GOT3 (cell line): ENCODE results near the gene TK1.
"Not testable (repeated sequence)": the region's sequence is repeated elsewhere in the genome, so short reads cannot be mapped to it uniquely, and the experiment has no call there.

Experiments used
- DNase-seq: peaks from one replicate; lab custom pipeline; 2025; ENCODE audit warnings: mixed read lengths; lab: John Stamatoyannopoulos, UW

The TK1 gene

DNA sequence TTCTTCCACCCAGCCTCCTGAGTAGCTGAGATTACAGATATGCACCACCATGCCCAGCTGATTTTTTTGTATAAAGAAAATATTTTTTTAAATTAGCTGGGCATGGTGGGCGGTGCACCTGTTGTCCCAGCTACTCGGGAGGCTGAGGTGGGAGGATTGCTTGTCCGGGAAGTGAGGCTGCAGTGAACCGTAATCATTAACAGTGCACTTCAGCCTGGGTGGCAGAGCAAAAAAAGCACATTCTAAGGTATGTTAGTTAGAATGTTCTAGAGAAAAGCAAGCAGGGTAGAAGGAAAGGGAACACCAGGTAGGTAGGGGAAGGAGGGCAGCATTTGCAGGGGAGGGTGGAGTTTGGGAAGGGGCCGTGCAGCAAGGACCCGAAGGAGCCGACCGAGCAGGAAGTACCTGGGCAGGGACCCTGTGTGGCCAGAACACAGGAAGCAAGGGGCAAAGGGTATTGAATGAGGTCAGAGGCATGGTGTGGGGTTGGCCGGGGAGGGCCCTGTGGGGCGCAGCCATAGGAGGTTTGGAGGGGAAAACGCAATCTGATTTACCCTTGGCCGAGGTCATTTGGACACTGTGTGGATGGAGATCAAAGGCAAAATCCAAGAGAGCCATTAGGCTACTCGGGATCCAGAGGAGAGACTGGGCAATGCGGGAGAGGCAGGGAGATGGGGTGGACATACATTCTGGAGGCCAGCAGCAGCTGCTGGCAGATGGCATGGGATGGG, 38.4 kb downstream of the TK1 start:
- DNase-seq: no peak

DNA sequence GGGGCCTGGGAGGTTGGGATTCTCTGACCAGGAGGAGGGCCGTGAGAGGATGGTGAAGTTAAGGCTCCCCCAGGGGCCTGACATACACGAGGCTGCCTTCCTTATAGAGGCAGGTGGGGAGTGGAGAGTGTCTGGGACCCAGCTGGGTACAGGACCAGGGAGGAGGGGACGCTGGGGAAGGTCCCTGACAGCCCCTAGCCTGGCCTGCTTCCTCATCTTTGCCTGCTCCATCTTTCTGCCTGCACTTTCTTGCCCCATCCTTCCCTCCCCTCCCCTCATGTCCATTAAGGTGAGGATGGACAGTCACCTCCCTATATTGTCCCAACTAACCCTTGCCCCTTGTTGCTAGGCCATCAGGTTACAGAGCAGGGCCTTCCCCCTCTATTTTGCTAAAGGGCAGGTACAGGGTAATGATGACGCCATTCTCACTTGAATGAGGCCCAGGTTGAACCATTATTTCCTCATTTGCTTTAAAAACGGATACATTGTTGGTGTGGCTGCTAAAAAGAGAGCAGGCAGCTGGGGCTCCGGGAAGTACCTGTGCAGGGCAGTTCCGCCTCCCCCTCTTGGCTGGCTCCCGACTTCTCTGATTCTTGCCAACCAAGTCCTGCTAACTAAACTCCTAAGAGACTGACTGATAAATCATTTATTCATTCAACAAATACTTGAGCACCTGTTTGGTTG, 39.4 kb downstream of the TK1 start:
- DNase-seq: no peak

DNA sequence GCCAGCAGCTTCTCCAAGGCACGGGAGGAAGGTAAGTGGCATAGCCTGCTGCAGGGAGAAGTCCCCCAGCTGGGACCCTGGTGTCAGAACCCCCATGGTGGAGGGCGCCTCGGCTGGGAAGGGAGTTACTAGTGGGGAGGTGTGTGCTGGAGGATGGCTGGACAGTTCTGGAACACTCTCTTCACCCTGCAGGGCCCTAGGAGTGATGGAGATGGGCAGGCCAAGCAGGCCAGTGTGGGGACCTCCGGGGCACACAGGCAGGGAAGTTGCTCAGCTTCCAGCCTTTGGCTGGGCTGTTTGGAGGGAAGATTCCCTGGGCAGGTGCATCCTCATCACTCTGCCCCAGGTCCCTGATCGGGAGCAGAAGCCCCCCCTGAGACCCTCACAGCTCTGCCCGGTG, 40.0 kb downstream of the TK1 start:
- DNase-seq: no peak

DNA sequence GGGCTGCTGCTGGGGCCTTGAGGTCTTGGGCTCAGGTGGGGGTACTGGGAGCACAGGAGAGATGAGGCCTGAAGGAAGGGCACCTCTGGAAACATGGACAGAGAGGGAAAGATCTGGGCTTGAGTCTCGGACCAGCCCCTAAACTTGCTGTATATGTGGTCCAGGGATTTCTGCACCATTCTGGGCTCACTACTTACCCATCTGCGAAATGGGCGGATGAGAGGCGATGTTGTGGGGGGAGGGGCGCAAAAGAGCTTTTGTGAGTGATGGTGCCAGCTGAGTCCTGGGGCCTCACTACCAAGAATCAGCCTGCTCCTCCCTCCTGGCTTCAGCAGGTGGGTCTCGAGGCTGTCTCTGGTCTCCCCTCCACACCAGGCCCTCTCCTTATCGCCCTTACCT, 40.4 kb downstream of the TK1 start:
- no peak for DNase-seq

DNA sequence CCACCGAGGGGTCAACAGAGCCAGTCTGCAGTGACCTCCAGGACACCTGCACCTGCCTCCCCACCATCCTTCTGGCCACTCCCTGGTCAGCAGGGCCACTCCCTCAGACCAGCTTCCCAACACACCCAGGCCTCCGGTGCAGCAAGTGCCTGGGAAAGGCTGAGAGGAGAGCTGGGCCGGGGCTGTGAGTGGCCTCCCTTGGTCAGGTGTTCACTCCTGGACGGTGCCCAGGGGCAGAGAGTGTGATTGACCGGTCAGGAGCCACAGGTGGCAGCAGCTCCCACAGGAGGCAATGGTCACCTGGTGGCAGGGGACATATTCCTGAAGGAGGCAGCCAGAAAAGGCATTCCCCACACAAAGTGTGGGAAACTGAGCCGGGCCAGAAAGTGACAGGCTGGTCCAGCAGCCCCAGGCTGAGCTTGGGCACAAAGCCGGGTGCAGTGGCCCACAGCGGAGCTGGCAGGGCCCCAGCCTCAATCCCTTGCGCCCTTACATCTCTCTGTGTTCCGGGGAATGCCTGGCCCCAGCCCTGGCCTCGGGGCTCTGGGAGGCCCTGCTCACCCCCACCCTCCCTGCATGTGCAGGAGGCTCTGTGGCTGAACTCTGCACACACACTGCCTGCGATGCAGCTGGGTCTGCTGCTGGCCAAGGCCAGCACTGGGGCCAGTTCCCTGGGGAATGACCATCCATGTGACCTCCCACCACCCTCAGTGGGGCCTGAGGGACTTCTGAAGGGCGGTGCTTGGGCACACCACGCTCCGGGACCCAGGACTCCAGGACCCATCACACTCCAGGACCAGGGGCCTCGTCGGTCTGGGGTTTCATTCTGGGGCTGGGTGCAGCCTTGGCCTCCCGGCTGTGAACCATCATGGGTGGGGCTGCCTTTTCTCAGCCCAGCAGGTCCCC, 41.9 kb downstream of the TK1 start:
- no peak for DNase-seq

DNA sequence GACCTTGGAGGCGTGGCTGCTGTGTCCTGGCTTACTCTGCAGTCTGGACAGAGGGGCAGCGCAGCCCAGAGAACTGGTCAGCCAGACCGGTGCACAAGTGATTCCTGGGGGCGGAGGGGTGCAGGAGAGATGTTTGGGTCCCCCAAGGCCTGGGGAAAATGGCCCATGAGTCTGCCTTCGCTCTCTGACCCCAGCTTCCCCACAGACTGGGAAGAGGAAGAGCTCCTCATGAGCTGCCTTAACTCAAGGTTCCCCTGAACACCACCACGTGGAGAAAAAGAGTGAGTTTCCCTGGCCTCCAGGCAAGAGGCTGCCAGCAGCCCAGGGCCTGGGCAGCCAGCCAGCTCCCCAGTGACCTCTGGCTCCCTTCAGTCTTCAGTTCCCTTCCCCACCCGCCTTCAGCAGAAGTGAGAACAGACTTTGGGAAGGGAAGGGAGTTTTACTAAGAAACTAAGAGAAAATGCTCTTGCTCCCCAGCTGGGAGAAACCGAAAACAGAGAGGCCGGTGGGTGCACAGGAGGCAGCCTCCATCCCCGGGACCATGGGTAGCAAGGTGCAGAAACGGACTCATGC, 42.6 kb downstream of the TK1 start:
- no peak for DNase-seq

DNA sequence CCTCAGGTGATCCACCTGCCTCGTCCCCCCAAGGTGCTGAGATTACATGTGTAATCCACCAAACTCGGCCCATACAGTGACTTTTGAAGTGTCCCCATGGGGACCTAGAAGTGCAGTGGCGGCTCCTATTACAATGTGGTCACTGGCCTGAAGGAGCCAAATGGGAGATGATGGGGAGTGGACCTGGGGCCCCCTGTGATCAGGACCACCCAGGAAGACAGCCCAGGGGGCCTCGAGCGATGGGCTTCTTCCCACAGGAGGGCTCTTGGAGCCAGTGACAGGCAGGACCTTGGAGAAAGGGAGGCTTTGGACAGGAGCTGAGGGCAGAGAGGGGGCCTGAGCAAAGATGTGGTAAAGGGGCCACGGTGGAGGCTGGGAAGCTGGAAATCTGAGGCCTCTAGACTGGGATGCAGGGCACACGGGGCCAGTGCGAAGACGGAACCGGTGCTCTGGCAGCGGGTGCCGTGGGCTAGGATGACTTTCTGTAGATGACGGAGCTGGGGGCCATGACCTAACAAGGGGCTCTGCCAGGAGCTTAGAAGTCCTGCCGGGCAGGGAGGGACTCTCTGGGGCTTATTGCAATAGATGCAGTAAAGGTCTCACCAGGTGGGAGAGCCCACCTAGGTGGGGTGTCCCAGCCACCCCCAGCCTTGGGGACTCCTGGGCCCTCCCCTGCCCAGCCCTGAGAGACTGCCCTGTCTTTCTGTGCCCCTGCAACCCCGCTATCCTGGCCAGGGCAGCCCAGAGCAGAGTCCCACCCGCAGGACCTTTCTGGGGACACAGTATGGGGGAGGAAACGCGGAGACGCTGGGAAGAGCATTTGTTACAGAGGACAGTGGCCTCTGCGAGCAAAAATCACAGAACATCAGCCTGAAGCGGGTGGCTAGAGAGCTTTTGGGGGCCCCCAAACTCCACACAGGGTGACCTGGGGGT, 43.4 kb downstream of the TK1 start:
- no peak for DNase-seq

DNA sequence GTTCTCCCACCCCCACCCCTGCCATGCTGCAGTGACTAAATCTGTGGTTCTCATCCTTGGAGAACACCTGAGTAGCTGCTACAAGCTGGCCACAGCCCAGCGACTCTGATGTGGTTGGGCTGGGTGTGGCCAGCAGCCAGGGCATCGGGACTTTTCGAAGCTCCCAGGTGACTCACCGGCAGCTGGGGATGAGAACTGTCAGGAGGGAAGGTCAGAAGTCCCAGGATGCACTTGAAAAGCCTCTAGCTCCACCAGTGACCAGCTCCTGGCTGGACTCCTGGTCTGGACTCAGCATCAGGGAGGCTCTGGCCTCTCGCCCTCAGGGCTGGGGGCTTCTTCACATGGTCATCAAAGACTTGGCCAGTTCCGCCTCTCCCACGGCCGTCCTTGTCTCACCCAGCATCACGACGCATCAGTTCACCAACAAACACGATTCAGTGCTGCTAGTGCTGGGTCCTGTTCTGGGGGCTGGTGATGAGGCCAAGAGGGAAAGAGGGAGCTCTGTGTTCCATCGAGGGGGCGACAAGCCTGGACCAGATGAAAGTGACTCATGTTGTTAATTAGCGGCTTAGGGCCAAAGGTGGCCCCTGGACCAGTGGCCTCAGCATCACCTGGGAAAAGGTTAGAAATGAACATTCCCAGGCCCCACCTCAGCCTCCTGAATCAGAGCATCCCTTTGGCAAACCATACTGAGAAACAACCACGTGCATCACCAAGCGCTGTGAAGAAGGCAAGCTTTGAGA, 44.6 kb downstream of the TK1 start:
- no peak for DNase-seq

DNA sequence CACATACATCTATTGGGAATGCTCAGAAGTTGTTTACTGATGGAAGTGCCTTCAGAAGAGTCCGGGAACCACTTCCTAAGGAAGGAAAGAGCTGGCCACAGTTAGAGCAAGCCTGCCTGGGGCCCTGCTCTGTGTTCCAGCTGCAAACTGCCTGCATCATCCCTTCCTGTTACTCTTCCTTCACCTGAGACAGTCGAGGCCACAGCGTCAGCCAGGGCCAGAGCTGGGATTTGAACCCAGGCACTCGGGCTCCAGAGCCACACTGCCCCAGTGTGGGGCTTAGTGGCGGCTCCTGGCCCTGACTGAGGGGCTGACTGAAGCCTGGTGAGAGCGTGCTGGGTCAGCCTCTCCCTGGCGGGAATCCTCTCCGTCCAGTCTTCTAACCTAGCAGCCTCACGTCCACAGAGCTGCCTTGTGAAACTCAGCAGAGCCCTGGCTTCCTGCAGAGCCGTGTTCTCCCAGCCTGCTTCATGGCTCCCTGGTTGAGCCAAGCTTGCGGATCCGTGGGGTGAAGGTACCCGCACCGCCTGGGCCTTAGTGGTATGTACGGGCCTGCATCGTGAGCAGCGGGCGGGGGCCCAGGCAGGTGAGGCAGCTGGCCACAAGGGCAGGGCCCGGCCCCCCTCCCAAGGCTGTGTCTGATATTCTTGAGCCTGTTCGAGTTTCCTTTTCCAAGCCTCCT, 45.3 kb downstream of the TK1 start:
- DNase-seq: no peak

DNA sequence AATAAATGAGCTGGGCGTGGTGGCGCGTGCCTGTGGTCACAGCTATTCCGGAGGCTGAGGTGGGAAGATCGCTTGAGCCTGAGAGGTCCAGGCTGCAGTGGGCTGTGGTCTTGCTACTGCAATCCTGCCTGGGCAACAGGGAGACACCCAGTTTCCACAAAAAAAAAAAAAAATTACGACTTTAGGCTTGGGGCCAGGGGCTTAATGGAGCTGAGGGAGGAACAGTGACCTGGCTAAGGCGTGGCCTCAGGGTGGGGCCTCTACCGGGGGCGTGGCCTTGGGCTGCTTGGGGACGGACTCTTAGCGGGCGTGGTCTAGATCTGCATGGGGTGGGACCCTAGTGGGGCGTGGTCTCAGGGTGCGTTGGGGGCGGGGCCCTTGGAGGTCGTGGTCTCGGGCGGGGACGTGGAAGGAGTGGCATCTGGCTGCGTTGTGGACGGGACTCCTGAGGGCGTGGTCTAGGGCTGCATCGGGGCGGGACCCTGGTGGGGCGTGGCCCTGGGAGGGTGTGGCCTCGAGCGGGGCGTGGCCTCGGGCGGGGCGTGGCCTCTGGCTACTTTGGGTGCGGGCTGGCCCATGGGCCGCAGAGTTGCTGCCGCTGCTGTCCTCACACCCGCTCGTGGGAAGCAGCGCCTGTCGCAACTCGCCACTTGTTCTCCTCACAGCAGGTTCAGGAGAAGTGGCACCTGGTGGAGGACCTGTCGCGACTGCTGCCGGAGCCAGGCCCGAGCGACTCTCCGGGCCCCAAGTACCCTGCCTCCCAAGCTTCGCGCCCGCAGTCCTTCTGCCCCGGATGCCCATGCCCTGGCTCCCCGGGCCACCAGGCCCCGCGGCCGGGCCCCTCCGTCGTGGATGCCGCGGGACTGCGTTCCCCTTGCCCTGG, 46.4 kb downstream of the TK1 start:
- DNase-seq: no peak

DNA sequence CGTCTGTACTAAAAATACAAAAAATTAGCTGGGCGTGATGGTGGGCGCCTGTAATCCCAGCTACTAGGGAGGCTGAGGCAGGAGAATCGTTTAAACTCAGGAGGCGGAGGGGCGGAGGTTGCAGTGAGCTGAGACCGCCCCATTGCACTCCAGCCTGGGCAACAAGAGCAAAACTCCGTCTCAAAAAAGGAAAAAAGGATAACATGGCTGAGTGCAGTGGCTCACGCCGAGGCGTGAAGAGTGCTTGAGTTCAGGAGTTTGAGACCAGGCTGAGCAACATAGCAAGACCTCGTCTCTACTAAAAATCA, 47.0 kb downstream of the TK1 start:
- not testable (repeated sequence) for DNase-seq

DNA sequence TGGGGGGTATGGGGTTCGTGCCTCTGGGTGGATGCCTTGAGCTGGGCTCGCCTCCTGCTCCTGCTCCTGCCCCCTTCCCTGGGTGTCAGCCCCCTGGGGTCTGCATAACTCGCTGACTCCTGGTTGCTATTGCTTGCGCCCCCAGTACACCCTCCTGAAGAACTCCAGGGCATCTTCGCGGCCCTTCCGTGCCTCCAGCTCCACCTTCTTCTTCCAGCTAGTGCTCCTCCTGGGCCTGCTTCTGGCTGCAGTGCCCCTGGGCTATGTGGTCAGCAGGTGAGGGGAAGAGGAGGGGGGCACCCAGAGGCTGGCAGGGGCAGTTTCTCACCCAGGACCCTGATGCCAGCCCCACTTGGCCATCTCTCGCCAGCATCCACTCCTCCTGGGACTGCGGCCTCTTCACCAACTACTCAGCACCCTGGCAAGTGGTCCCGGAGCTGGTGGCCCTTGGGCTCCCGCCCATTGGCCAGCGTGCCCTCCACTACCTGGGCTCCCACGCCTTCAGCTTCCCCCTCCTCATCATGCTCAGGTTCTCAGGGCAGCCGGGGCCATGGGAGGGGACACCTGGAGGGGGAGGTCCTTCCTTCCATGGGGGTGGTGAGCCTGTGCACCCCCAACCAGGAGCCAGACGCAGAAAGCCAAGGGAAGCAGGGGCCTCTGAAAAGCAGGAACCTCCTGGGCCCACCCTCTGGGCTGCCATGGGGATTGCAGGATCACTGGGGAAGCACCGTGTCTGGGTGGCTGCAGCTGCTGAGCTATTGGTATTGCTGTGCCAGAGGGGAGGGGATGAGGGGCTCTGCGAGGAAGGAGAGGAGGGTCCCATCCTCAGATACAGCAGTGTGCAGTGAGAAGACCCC, 48.4 kb downstream of the TK1 start:
- DNase-seq: no peak

DNA sequence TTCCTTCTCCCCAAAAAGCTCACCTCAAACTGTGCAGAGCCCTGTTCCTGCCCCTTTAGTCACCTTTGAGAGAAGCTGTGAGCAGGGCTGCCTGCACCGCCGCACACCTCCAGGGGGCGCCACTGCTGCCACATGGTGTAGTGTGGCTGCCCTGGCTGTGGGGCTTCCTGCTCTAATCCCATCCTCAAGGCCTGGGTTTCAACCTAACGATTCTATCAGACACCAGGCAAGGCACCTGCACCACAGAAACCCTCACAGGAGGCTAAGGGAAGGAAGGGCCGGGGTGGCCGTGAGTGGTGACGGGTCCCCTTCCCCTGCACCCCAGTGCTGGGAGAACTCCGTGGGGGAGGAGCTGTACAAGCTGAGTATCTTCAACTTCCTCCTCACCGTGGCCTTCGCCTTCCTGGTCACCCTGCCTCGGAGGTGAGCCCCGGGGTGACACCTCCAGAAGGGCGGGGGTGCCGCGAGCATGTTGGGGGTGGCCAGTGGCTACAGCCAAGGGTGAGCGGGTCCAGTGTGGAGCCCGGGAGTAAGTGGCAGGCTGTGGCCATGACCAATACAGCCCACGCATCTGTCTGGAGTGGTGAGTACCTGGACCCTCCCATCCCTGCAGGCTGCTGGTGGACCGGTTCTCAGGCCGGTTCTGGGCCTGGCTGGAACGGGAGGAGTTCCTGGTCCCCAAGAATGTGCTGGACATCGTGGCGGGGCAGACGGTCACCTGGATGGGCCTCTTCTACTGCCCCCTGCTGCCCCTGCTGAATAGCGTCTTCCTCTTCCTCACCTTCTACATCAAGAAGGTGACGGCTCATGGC, 49.3 kb downstream of the TK1 start:
- DNase-seq: no peak

DNA sequence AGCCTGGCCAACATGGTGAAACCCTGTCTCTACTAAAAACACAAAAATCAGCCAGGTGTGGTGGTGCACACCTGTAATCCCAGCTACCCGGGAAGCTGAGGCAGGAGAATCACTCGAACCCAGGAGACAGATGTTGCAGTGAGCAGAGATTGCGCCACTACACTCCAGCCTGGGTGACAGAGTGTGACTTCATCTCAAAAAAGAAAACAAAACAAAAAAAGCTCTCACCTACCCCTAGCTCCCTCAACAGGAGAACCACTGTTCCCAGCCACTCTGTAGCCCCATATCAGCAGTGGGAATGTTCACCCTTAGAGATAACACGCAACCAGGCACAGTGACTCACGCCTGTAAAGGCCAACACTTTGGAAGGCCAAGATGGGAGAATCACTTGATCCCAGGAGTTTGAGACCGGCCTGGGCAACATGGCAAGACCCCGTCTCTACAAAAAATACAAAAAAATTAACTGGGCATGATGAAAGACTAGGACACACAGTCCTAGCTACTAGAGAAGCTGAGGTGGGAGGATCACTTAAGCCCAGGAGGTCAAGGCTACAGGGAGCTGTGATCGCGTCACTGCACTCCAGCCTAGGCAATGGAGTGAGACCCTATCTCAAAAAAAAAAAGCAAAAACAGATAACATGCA, 50.9 kb downstream of the TK1 start:
- no peak for DNase-seq

DNA sequence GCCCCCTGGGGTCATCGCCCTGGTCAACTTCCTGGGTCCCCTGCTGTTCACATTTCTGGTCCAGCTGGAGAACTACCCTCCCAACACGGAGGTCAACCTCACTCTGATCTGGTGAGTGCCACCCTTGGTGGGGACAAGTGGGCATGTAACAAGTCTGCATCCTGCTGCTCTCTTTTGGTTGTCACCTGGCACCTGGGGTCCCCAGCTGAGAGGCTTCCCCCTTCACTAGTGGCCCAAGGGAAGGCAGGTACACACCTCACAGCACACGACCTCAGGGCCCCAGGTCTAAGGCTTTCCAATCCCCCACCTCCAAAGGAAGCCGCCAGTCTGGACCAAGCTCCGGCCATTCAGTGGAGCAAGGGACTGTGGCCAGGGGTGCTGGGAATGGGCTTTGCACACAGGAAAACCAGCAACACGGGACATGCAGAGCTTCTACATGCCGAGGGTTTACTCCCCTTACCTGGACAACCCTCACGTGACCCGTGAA, 51.9 kb downstream of the TK1 start:
- no peak for DNase-seq
